ENCODE measurements around the gene PXDN.

- TF ChIP-seq, protein P1, sequence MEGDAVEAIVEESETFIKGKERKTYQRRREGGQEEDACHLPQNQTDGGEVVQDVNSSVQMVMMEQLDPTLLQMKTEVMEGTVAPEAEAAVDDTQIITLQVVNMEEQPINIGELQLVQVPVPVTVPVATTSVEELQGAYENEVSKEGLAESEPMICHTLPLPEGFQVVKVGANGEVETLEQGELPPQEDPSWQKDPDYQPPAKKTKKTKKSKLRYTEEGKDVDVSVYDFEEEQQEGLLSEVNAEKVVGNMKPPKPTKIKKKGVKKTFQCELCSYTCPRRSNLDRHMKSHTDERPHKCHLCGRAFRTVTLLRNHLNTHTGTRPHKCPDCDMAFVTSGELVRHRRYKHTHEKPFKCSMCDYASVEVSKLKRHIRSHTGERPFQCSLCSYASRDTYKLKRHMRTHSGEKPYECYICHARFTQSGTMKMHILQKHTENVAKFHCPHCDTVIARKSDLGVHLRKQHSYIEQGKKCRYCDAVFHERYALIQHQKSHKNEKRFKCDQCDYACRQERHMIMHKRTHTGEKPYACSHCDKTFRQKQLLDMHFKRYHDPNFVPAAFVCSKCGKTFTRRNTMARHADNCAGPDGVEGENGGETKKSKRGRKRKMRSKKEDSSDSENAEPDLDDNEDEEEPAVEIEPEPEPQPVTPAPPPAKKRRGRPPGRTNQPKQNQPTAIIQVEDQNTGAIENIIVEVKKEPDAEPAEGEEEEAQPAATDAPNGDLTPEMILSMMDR (IDR thresholded peaks at IDR 0.05) = no peak
- TF ChIP-seq POLR2A (IDR thresholded peaks at IDR 0.05) = no peak
These were observed 742 bp downstream of the PXDN start for GRCh38 chr2:1743396-1744150.

All from esophagus squamous epithelium (tissue), 4 donors.